Measurements from ENCODE around the gene PADI3.

The PADI3 gene

GRCh38 chr1:17212487-17213121 lies 36.3 kb upstream of the PADI3 start:
- TF ChIP-seq, protein P1, sequence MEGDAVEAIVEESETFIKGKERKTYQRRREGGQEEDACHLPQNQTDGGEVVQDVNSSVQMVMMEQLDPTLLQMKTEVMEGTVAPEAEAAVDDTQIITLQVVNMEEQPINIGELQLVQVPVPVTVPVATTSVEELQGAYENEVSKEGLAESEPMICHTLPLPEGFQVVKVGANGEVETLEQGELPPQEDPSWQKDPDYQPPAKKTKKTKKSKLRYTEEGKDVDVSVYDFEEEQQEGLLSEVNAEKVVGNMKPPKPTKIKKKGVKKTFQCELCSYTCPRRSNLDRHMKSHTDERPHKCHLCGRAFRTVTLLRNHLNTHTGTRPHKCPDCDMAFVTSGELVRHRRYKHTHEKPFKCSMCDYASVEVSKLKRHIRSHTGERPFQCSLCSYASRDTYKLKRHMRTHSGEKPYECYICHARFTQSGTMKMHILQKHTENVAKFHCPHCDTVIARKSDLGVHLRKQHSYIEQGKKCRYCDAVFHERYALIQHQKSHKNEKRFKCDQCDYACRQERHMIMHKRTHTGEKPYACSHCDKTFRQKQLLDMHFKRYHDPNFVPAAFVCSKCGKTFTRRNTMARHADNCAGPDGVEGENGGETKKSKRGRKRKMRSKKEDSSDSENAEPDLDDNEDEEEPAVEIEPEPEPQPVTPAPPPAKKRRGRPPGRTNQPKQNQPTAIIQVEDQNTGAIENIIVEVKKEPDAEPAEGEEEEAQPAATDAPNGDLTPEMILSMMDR (IDR thresholded peaks at IDR 0.05; ENCODE audit: insufficient read depth, low read length, poor library complexity, severe bottlenecking), result no peak
- H3K4me3 ChIP-seq (replicated peaks; ENCODE audit: low read depth, low read length), result no peak overlapping the region
- no peaks in the 10 kb centered on the region; the same call in 1 of the 2 replicates for H3K27me3 ChIP-seq (replicated peaks; ENCODE audit: control insufficient read depth, insufficient read depth, low read length)
- no peaks in the 10 kb centered on the region for H3K36me3 ChIP-seq (ENCODE audit: control insufficient read depth, insufficient read depth, low read length)
- DNase-seq (ENCODE audit: extremely low read depth, insufficient read length), result no peak

DNA sequence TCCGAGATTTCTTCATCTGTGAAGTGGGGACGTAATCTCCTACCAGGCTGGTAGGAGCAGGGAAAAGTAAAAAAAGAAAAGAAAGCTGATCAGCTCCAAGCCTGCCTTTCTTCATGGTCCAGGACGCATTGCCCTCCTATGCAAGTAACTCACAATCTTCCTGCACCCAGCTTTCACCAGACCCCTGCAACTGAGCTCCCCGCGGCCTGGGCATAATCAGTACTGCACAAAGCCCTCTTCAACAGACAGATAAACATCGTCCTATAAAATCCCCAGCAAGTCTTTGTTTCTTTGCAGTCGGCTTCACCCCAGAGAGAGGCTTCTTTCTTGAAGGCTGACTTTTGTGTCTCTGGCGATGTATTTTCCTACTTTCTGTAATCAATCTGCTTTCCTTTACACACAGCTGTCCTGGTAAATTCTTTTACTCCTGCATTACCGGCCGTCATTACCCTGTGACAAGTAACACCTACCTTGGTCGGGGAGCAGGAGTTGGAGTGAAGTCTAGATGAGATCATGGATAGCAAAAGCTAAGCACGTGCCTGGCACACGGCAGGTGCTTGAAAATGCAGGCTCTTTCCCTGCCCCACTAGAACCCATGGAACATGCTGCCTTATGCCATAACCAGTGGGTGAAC lies 35.6 kb upstream of the PADI3 start:
- no peaks in the 10 kb centered on the region for H3K36me3 ChIP-seq (ENCODE audit: control insufficient read depth, insufficient read depth, low read length)
- TF ChIP-seq, protein P1 (IDR thresholded peaks at IDR 0.05; ENCODE audit: insufficient read depth, low read length, poor library complexity, severe bottlenecking), result no peak
- no peak overlapping the region for H3K4me3 ChIP-seq (replicated peaks; ENCODE audit: low read depth, low read length)
- DNase-seq (ENCODE audit: extremely low read depth, insufficient read length), result no peak
- no peaks in the 10 kb centered on the region; the same call in 1 of the 2 replicates for H3K27me3 ChIP-seq (replicated peaks; ENCODE audit: control insufficient read depth, insufficient read depth, low read length)

DNA sequence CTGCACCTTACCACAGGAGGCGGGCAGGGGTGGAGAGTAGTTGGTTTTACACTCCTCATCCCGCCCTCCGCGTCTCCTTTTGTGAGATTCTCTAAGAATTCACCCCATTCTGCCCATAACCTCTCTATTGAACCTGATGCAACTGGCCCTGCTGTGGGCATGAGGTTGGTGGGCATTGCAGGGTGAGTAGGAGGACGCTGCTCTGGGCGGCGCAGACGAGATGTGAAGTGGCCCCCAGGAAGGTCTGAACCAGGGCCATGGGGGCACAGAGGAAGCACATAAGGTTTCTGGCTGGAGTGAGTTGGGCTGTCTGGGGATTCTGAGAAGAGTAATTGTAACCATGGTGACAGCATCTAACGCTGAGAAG lies 35.1 kb upstream of the PADI3 start:
- Histone ChIP-seq H3K36me3 (ENCODE audit: control insufficient read depth, insufficient read depth, low read length) (no peaks in the 10 kb centered on the region), H3K27me3 (replicated peaks; ENCODE audit: control insufficient read depth, insufficient read depth, low read length) (no peaks in the 10 kb centered on the region; the same call in 1 of the 2 replicates), H3K4me3 (replicated peaks; ENCODE audit: low read depth, low read length) (no peak overlapping the region)
- TF ChIP-seq, protein P1 (IDR thresholded peaks at IDR 0.05; ENCODE audit: insufficient read depth, low read length, poor library complexity, severe bottlenecking), result no peak
- no peak for DNase-seq (ENCODE audit: extremely low read depth, insufficient read length)

GRCh38 chr1:17214876-17215544 lies 33.9 kb upstream of the PADI3 start:
- Histone ChIP-seq H3K27me3 (replicated peaks; ENCODE audit: control insufficient read depth, insufficient read depth, low read length) (no peaks in the 10 kb centered on the region; the same call in 1 of the 2 replicates), H3K36me3 (ENCODE audit: control insufficient read depth, insufficient read depth, low read length) (no peaks in the 10 kb centered on the region)
- DNase-seq (ENCODE audit: extremely low read depth, insufficient read length), result no peak

DNA sequence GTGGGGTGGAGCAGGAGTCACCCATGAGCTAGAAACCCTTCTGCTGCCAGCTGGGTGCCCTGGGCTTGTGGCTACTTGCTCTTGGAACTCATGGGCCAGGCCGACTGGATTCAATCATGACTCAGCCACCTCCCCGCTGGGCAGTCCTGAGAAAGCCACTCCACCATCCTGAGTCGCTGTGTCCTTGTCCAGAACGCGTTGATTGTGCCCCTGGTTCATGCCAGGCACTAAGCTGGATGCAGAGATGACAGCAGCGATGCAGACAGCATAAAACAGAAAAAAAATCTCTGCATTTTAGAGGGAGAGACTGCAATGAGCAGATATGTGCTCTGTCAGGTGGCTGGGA lies 33.4 kb upstream of the PADI3 start:
- TF ChIP-seq, protein P1 (IDR thresholded peaks at IDR 0.05; ENCODE audit: insufficient read depth, low read length, poor library complexity, severe bottlenecking), result no peak
- no peak overlapping the region for H3K4me3 ChIP-seq (replicated peaks; ENCODE audit: low read depth, low read length)
- DNase-seq (ENCODE audit: extremely low read depth, insufficient read length), result no peak
- no peaks in the 10 kb centered on the region for H3K36me3 ChIP-seq (ENCODE audit: control insufficient read depth, insufficient read depth, low read length)
- H3K27me3 ChIP-seq (replicated peaks; ENCODE audit: control insufficient read depth, insufficient read depth, low read length), result no peaks in the 10 kb centered on the region; the same call in 1 of the 2 replicates

More at GRCh38 chr1:17214876-17215544, 33.9 kb upstream of the PADI3 start:
- no peak overlapping the region for H3K4me3 ChIP-seq (replicated peaks; ENCODE audit: low read depth, low read length)
- TF ChIP-seq, protein P1 (IDR thresholded peaks at IDR 0.05; ENCODE audit: insufficient read depth, low read length, poor library complexity, severe bottlenecking), result no peak
